GM13976 (cell line): ENCODE data around the gene KRT74.

Source experiments
- DNase-seq: peaks from one replicate; pipeline ENCODE4 v3.0.0; 2012; ENCODE audit warnings: low spot score
- in situ Hi-C: fragments of 300-500 bp; cut with MboI; formaldehyde crosslinking; loops from one replicate; pipeline ENCODE4 v1.12.0; 2022; ENCODE audit warnings: low sequenced_read_pairs, mixed read lengths, inconsistent platforms; ENCODE audit not compliant: unreplicated experiment
- TF ChIP-seq, protein P1 (sequence below): IDR thresholded peaks from 2 replicates; pipeline ENCODE4 v1.5.1; 2012; ENCODE audit warnings: borderline replicate concordance, mild to moderate bottlenecking; ENCODE audit not compliant: insufficient read depth; ENCODE audit errors: extremely low read depth, missing control alignments, control extremely low read depth

Gene KRT74

DNA sequence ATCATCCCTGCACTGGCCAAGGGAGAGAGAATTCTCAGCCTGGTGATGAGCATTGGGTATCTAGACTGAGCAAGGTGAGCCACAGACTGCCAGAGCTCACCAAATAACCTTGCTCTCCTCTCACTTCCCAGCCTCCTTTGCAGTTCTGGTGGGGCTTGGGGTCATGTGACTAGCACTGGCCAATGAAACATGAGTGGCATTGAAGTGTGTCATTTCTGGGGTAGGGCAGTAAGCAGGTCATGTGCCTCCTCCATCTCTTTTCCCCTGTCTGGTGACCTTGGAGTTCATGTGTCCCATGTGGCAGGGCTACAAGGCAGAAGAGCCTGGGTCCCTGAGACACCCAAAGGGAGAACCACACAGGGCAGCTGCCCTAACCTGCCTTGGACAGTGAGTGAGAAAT is 31.2 kb upstream of the KRT74 start:
- no peak for DNase-seq
- TF ChIP-seq, protein P1, sequence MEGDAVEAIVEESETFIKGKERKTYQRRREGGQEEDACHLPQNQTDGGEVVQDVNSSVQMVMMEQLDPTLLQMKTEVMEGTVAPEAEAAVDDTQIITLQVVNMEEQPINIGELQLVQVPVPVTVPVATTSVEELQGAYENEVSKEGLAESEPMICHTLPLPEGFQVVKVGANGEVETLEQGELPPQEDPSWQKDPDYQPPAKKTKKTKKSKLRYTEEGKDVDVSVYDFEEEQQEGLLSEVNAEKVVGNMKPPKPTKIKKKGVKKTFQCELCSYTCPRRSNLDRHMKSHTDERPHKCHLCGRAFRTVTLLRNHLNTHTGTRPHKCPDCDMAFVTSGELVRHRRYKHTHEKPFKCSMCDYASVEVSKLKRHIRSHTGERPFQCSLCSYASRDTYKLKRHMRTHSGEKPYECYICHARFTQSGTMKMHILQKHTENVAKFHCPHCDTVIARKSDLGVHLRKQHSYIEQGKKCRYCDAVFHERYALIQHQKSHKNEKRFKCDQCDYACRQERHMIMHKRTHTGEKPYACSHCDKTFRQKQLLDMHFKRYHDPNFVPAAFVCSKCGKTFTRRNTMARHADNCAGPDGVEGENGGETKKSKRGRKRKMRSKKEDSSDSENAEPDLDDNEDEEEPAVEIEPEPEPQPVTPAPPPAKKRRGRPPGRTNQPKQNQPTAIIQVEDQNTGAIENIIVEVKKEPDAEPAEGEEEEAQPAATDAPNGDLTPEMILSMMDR = no peak
- in situ Hi-C loops = no loop called here

DNA sequence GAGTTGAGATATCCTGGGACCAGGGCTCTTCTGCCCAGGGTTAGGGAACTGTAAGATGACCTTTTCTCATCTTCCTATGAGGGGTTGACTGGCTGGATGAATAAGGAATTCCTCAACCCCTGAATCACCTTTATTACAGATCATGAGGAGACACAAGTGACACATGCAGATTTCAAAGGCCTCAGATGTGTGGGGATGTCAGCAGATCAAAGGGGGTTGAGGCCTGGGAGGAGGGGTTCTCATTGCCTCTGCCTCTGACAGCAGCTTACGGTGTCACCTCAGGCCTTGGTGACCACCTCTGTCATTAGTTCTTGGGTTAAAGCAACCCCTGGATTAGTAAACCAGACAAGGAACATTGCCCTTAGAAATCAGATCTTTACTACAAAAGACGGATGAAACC is 29.7 kb upstream of the KRT74 start:
- TF ChIP-seq, protein P1 = no peak
- DNase-seq = no peak
- in situ Hi-C loops = no loop called here

DNA sequence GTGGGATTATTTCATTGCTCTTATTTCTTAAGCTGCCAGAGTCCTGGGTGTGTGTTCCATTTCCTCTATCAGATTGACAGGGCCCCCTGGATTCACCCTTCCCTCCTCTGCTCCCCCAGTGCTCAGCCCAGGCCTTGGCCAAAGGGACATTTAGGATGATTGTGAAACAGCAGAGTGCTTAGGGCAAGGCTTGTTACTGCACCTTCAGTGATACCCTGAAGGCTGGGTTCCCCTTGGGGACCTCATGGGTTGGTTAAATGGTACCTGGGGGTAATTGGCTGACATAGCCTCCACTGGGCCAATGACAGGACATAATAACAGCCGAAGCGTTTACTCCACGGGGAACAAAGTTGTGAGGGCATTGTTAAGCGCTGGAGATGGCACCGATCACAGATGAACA is 28.9 kb upstream of the KRT74 start:
- TF ChIP-seq, protein P1 = no peak
- DNase-seq = no peak
- in situ Hi-C loops = no loop called here

DNA sequence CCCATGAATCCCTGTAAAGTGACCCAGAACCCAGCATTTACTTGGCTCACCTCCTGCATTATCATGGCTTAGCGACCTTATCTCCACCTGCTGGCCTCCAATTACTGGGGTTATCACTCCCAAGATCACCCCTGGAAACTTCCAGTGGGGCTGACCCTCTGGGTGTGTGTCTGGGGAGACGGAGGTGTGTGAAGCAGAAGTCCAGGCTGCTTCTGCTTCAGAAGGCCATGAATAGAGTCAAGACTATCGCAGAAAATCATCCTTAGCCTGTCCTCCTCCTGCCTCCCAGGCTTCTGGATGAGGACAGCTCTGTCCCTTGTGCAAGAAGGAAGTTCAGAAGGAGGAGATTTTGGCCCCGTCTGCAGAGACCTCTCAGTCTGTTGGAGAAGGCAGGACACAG is 28.0 kb upstream of the KRT74 start:
- in situ Hi-C loops = no loop called here
- TF ChIP-seq, protein P1 = no peak
- DNase-seq = no peak

DNA sequence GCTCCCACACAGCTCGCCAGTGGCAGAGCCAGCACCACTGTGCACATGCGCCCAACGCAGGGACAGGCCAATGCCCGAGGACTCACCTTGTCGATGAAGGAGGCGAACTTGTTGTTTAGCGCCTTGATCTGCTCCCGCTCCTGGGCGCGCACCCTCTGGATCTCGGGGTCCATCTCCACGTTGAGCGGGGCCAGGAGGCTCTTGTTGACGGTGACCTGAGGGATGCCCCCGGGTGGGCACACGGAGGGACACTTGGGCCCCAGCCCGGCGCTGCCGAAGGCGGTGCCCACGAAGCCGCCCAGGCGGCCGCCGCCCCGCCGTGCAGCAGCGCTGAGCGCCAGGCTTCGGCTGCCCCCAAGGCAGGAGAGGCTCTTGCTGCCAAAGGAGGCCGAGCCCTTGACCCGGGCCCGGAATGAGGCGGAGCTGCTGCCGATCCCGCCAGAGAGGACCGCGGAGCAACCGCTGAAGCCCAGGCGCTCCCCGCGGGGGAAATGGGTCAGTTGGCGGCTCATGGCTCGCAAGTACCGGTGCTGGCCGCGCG is 27.4 kb upstream of the KRT74 start, which contains the start of gene KRT72:
KRT72 (minus strand) TSS at position 523 of the 541 bp plus-strand sequence; CDS start at position 512, 11 bp downstream.
- in situ Hi-C loops = no loop called here
- DNase-seq = no peak
- TF ChIP-seq, protein P1 = no peak

DNA sequence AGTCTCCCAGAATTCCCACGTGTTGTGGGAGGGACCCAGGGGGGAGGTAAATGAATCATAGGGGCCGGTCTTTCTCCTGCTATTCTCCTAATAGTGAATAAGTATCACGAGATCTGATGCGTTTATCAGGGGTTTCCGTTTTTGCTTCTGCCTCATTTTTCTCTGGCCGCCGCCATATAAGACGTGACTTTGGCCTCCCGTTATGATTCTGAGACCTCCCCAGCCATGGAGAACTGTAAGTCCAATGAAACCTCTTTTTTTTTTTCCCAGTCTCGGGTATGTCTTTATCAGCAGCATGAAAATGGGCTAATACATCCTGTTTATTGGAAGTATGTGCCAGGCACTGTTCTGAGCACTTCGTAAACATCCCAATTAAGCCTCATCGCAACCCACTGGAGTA is 26.8 kb upstream of the KRT74 start:
- no peak for DNase-seq
- TF ChIP-seq, protein P1 = no peak
- in situ Hi-C loops = no loop called here
